RWPE2 (cell line): Measurements from ENCODE around the gene THSD4.

Source experiments
- ATAC-seq: fragments of 200-7000 bp; cut with Tn5 transposase; 3 replicates; pipeline ENCODE4 v1.9.1; 2021; ENCODE audit warnings: low read depth
- DNase-seq: peaks from one replicate; pipeline ENCODE4 v3.0.0-alpha.2; 2020; ENCODE audit warnings: low spot score
- H3K27ac ChIP-seq: fragments of 450-650 bp; 2 replicates; pipeline ENCODE4 v1.5.1; 2017; ENCODE audit warnings: mild to moderate bottlenecking; ENCODE audit not compliant: poor library complexity, severe bottlenecking
- H3K27me3 ChIP-seq: fragments of 250-450 bp; sonication (Bioruptor Pico); 2 replicates; pipeline ENCODE4 v1.5.1; 2021; ENCODE audit warnings: mild to moderate bottlenecking, moderate library complexity; ENCODE audit not compliant: insufficient read depth, poor library complexity, severe bottlenecking
- H3K36me3 ChIP-seq: fragments of 250-450 bp; sonication (Bioruptor Pico); 2 replicates; pipeline ENCODE4 v1.5.1; 2020; ENCODE audit warnings: low read depth, mild to moderate bottlenecking, moderate library complexity
- H3K4me1 ChIP-seq: fragments of 250-450 bp; sonication (Bioruptor Pico); 2 replicates; pipeline ENCODE4 v1.5.1; 2021; ENCODE audit warnings: mild to moderate bottlenecking, moderate library complexity; ENCODE audit not compliant: insufficient read depth, poor library complexity, severe bottlenecking
- H3K4me3 ChIP-seq: fragments of 250-450 bp; sonication (Bioruptor Pico); 2 replicates; pipeline ENCODE4 v1.5.1; 2021; ENCODE audit warnings: mild to moderate bottlenecking, moderate library complexity; ENCODE audit not compliant: severe bottlenecking
- H3K9me3 ChIP-seq: fragments of 250-450 bp; sonication (Bioruptor Pico); 2 replicates; pipeline ENCODE4 v1.5.1; 2021; ENCODE audit warnings: mild to moderate bottlenecking, moderate library complexity; ENCODE audit not compliant: severe bottlenecking
- TF ChIP-seq, protein P1 (sequence below): fragments of 450-650 bp; IDR thresholded peaks from one replicate; pipeline ENCODE4 v1.5.1; 2017; ENCODE audit warnings: mild to moderate bottlenecking, moderate library complexity; ENCODE audit not compliant: poor library complexity, severe bottlenecking

Gene THSD4

DNA sequence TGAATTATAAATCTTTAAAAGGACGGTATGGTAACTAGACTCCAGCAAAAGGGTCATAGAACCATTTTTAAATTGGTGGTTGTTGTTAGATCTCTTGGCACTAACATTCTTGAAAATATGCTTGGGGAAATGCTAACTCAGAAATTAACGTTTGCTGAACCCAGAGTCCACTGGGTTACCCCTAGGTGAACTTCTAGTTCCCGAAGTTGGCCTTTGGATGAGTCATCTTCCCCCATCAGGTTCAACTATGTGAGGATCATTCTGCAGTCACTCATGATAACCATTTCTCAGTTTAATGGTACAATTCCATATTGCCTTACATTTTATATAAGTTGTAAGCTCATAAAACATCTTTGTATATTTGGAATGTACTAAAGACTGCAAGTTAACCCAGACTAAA, 204.7 kb downstream of the THSD4 start:
- peaks cover 43% of the 10 kb centered on the region for H3K36me3 ChIP-seq
- no peak overlapping the region for H3K4me3 ChIP-seq
- no peak overlapping the region for H3K27ac ChIP-seq
- TF ChIP-seq, protein P1, sequence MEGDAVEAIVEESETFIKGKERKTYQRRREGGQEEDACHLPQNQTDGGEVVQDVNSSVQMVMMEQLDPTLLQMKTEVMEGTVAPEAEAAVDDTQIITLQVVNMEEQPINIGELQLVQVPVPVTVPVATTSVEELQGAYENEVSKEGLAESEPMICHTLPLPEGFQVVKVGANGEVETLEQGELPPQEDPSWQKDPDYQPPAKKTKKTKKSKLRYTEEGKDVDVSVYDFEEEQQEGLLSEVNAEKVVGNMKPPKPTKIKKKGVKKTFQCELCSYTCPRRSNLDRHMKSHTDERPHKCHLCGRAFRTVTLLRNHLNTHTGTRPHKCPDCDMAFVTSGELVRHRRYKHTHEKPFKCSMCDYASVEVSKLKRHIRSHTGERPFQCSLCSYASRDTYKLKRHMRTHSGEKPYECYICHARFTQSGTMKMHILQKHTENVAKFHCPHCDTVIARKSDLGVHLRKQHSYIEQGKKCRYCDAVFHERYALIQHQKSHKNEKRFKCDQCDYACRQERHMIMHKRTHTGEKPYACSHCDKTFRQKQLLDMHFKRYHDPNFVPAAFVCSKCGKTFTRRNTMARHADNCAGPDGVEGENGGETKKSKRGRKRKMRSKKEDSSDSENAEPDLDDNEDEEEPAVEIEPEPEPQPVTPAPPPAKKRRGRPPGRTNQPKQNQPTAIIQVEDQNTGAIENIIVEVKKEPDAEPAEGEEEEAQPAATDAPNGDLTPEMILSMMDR = no peak
- H3K27me3 ChIP-seq = no peaks in the 10 kb centered on the region
- DNase-seq = no peak
- H3K9me3 ChIP-seq = no peaks in the 10 kb centered on the region
- ATAC-seq = no peak
- peaks cover 7% of the 10 kb centered on the region for H3K4me1 ChIP-seq

DNA sequence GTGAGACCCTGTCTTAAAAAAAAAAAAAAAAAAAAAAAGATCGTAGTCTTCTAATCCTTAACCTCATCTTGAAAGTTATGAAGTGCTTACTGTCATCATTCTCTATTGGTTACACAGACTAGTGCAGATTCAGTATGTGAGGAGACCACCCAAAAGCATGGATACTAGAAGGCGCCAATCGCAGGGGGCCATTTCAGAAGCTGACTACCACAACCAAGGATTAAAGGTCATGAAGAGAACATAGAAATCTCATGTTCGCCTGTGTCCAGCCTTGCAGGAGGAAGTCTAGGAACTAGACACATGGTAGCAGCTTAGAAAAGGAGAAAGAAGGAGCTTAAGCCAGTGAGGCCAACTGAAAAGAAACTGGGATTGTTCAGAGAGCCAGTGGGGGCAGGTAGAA, 207.8 kb downstream of the THSD4 start:
- Histone ChIP-seq H3K36me3 (peaks cover 18% of the 10 kb centered on the region; the same call in 1 of the 2 replicates), H3K4me3 (no peak overlapping the region), H3K27me3 (no peaks in the 10 kb centered on the region), H3K9me3 (no peaks in the 10 kb centered on the region), H3K27ac (peak overlapping the region; percentile 1), H3K4me1 (peaks cover 17% of the 10 kb centered on the region)
- DNase-seq = no peak
- no peak for ATAC-seq
- TF ChIP-seq, protein P1 = no peak

DNA sequence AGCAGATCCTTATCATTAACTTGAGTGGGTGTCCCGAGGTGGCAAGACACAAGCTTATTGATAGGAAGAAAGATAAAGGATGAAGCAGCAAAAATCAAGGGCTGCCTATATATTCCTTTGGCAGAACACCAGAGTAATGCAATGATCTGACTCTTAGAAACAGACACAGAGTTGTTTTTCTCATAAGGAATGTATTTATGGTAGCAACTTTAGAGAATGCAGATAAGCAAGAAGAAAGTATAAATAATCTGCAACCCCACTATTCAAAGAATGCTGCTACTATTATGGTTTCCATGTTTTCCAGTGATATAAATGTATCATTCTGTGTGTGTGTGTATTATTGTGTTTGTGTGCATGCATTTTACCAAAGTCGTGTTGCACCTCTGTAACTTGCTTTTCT, 208.3 kb downstream of the THSD4 start:
- no peak for ATAC-seq
- TF ChIP-seq, protein P1 = no peak
- H3K9me3 ChIP-seq = no peaks in the 10 kb centered on the region
- no peak overlapping the region for H3K4me3 ChIP-seq
- no peaks in the 10 kb centered on the region for H3K27me3 ChIP-seq
- peaks cover 18% of the 10 kb centered on the region; the same call in 1 of the 2 replicates for H3K36me3 ChIP-seq
- DNase-seq = no peak
- H3K4me1 ChIP-seq = peaks cover 17% of the 10 kb centered on the region
- peak overlapping the region; percentile 1 for H3K27ac ChIP-seq

DNA sequence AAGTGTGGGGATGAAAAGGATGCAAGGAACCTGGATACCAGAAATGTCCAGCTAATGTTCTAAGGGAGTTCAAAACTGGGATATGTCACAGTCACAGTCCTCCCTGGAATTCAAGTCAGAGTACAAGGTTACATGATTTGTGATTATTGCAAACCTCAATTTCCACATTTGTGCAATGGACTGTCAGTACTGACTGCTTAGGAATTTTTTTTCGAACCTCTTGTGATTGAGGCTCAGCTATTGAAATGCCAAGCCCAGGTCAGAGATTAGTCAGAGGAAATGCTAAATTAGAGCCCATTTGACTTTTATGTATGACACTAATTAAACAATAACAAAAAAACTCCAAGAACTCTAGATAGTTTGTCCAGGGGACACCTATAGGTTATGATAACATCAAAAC, 210.2 kb downstream of the THSD4 start:
- DNase-seq (no peak), ATAC-seq (peak; percentile 47)
- Histone ChIP-seq H3K4me1 (peaks cover 35% of the 10 kb centered on the region), H3K27ac (peak overlapping the region; percentile 67), H3K27me3 (no peaks in the 10 kb centered on the region), H3K9me3 (no peaks in the 10 kb centered on the region), H3K4me3 (no peak overlapping the region), H3K36me3 (peaks cover 10% of the 10 kb centered on the region; the same call in 1 of the 2 replicates)
- TF ChIP-seq, protein P1 = no peak

DNA sequence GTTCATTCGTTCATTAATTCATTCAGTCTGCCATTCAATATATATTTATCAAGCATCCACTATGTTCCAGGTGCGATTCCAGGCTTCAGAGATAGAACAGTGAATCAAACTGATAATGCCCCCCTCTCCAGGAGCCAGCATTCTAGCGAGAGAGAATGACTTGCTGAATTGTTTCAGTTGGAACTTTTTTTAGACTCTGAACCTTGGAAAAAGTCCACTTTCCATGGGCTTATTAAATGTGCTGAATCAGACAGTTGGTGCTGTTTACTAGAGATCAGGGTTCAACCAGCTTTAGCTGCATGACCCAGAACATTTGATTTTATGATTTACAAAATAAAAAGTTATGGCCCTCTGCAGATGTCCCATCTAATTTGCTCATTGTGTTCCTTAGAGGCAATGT, 213.2 kb downstream of the THSD4 start:
- no peaks in the 10 kb centered on the region for H3K27me3 ChIP-seq
- H3K4me1 ChIP-seq = peaks cover 35% of the 10 kb centered on the region
- H3K36me3 ChIP-seq = peaks cover 19% of the 10 kb centered on the region
- H3K4me3 ChIP-seq = no peak overlapping the region
- no peaks in the 10 kb centered on the region for H3K9me3 ChIP-seq
- H3K27ac ChIP-seq = peak overlapping the region; percentile 45
- ATAC-seq (no peak), DNase-seq (no peak)
- TF ChIP-seq, protein P1 = no peak
